ENCODE measurements around the gene EIF2AK2. TPM values are rescaled to one million over a fixed set of nuclear protein-coding genes. Genes with fewer than 3 reads are reported as not detected.

The EIF2AK2 gene
- total RNA-seq, 4 donors from 2014 or later, result 23.7 to 28.4 (median 27.8) TPM

DNA sequence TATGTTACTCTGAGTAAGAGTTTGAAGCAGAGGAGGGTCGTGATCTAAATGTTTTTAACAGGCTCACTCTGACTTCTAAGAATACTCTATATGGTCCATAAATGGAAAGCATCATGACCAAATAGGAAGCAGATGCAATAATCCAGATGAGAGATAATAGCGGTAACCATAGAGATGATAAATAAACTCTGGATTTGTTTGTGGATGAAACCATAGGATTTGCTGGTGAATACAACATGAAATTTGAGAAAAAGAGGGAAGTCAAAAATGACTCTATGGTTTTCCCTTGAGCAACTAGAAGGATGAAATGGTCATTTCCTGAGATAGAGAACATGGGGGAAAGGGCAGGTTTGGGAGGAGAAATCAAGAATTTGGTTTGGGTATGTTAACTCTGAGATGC is 76.5 kb downstream of the EIF2AK2 start:
- no peaks in the 10 kb centered on the region for H3K9me3 ChIP-seq
- intact Hi-C loops (cut with DNase I), result no loop called here
- no peaks in the 10 kb centered on the region for H3K27me3 ChIP-seq
- H3K4me3 ChIP-seq, result no peak overlapping the region
- H3K27ac ChIP-seq (replicated peaks in 1 of 4), result no peak overlapping the region
- TF ChIP-seq POLR2AphosphoS5 (IDR thresholded peaks at IDR 0.05) (no peak), POLR2A (IDR thresholded peaks at IDR 0.05; ENCODE audit: low read depth) (no peak), EP300 (IDR thresholded peaks at IDR 0.05) (no peak)
- TF ChIP-seq, protein P1, sequence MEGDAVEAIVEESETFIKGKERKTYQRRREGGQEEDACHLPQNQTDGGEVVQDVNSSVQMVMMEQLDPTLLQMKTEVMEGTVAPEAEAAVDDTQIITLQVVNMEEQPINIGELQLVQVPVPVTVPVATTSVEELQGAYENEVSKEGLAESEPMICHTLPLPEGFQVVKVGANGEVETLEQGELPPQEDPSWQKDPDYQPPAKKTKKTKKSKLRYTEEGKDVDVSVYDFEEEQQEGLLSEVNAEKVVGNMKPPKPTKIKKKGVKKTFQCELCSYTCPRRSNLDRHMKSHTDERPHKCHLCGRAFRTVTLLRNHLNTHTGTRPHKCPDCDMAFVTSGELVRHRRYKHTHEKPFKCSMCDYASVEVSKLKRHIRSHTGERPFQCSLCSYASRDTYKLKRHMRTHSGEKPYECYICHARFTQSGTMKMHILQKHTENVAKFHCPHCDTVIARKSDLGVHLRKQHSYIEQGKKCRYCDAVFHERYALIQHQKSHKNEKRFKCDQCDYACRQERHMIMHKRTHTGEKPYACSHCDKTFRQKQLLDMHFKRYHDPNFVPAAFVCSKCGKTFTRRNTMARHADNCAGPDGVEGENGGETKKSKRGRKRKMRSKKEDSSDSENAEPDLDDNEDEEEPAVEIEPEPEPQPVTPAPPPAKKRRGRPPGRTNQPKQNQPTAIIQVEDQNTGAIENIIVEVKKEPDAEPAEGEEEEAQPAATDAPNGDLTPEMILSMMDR (IDR thresholded peaks at IDR 0.05), result no peak
- peaks cover 30 to 41% (median 35%) of the 10 kb centered on the region in 4 donors for H3K4me1 ChIP-seq
- no peak for DNase-seq (ENCODE audit: extremely low spot score)
- 71% methylated on average over 2 of the region's 2 CpGs for WGBS
- peaks cover 14 to 64% (median 32%) of the 10 kb centered on the region in 4 donors for H3K36me3 ChIP-seq

DNA sequence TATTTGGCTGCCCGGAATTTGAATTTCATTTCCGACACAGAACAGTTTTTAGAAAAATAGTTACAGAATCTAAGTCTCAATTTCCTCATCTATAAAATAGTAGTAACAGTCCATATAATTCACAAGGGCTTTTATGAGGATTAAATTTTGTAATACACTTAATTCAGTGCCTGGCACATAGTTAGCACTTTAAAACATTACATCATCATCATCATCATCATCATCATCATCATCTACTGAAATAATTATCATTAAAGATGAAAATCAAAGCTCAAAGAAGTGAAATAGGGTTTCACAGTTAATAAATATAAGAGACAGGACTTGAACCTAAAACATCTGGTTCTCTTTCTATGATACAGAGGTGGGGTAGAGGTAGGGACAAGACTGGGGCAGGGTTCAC is 85.8 kb downstream of the EIF2AK2 start:
- 97% methylated on average over 2 of the region's 2 CpGs for WGBS

DNA sequence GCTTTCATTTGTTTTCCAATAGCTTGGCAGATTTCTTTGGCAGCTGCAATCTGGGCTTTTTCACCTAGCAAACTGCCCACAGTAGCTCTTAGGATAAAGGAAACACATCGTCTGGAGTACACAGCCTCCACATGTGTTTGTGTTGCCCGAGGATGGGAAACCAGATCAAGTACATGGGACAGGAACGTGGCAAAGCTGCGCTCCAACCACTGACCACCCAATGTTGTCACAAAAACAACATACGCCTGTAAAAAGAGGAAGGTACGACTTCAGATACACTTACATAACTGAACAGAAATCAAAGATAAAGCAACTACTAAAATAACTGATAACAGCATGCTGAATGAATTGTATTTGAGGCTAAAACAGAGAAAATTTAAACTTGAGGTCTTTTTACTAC is 88.1 kb downstream of the EIF2AK2 start:
- Histone ChIP-seq H3K4me3 (no peak overlapping the region), H3K9me3 (no peaks in the 10 kb centered on the region), H3K27me3 (no peaks in the 10 kb centered on the region), H3K27ac (replicated peaks in 1 of 4) (no peak overlapping the region), H3K36me3 (peaks cover 40 to 89% (median 63%) of the 10 kb centered on the region in 4 donors), H3K4me1 (no peaks in the 10 kb centered on the region)
- 78% methylated on average over 6 of the region's 6 CpGs for WGBS
- no peak for TF ChIP-seq POLR2A (IDR thresholded peaks at IDR 0.05; ENCODE audit: low read depth)
- TF ChIP-seq POLR2AphosphoS5 (IDR thresholded peaks at IDR 0.05), result no peak
- TF ChIP-seq, protein P1 (IDR thresholded peaks at IDR 0.05), result no peak
- TF ChIP-seq EP300 (IDR thresholded peaks at IDR 0.05), result no peak
- intact Hi-C loops (cut with DNase I), result no loop called here
- no peak for DNase-seq (ENCODE audit: extremely low spot score)

More for the DNA sequence above, 85.8 kb downstream of the EIF2AK2 start:
- intact Hi-C loops (cut with DNase I), result no loop called here
- H3K4me1 ChIP-seq, result no peaks in the 10 kb centered on the region
- H3K36me3 ChIP-seq, result peaks cover 26 to 88% (median 52%) of the 10 kb centered on the region in 4 donors
- no peak overlapping the region for H3K27ac ChIP-seq (replicated peaks in 1 of 4)
- no peaks in the 10 kb centered on the region for H3K27me3 ChIP-seq
- no peak for DNase-seq (ENCODE audit: extremely low spot score)
- TF ChIP-seq, protein P1 (IDR thresholded peaks at IDR 0.05), result no peak
- TF ChIP-seq POLR2A (IDR thresholded peaks at IDR 0.05; ENCODE audit: low read depth) (no peak), EP300 (IDR thresholded peaks at IDR 0.05) (no peak)
- H3K4me3 ChIP-seq, result no peak overlapping the region
- no peaks in the 10 kb centered on the region for H3K9me3 ChIP-seq

DNA sequence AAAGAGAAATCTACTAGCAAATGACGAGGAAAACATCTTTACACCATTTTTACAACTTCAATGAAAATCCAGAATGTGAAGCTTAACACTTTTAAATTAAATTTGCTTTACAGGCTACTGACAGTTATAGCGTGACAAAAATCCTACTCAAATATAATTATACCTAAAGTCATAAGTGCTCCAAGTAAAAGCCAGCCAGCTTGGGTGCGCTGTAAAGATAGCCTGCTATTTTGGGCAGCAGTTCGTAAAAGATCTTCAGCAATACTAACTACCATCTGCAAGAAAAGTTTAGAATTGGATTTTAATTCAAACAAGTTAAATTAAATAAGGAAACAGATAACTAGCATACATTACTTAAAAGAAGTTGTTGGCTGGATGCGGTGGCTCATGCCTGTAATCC is 95.0 kb downstream of the EIF2AK2 start:
- no peaks in the 10 kb centered on the region for H3K4me1 ChIP-seq
- H3K27ac ChIP-seq (replicated peaks in 1 of 4), result no peak overlapping the region
- no peak for DNase-seq (ENCODE audit: extremely low spot score)
- peaks cover 51 to 93% (median 72%) of the 10 kb centered on the region in 4 donors for H3K36me3 ChIP-seq
- WGBS, result 96% methylated on average over 5 of the region's 5 CpGs
- no peaks in the 10 kb centered on the region for H3K27me3 ChIP-seq
- H3K4me3 ChIP-seq, result no peak overlapping the region
- H3K9me3 ChIP-seq, result no peaks in the 10 kb centered on the region
- TF ChIP-seq POLR2AphosphoS5 (IDR thresholded peaks at IDR 0.05) (no peak), POLR2A (IDR thresholded peaks at IDR 0.05; ENCODE audit: low read depth) (no peak), EP300 (IDR thresholded peaks at IDR 0.05) (no peak)
- TF ChIP-seq, protein P1 (IDR thresholded peaks at IDR 0.05), result no peak
- intact Hi-C loops (cut with DNase I), result no loop called here

DNA sequence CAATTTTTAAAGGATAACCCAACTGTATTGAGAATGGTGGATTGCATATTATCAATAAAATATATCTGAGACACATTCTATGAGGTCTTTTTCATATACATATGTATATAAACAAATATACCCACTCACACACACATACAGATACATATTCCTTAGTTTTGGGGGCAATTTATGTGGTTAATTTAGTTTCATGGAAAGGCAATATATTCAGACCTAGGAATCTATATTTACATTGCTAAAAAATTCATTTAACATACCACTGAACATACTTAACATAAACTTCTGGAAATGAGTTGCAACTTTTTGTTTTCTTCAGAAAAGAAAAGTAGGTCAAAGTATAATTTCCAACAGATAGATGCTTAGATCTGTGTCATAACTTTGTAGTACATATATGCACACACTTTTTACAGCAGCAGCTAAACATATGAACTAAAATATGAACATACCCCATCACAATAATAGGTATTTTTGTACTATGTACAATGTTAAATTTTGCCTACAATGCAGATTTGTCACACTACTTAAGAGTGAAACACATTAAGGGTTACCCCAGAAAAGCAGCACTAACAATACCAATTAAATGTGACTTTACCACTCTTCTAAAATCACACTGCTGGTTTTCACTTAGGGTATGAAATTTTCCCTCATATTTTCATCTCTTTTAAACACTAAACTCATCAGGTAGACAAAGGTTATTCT is 95.6 kb downstream of the EIF2AK2 start:
- peaks cover 56 to 96% (median 74%) of the 10 kb centered on the region in 4 donors for H3K36me3 ChIP-seq
- intact Hi-C loops (cut with DNase I), result no loop called here
- TF ChIP-seq EP300 (IDR thresholded peaks at IDR 0.05) (no peak), POLR2AphosphoS5 (IDR thresholded peaks at IDR 0.05) (no peak), POLR2A (IDR thresholded peaks at IDR 0.05; ENCODE audit: low read depth) (no peak)
- TF ChIP-seq, protein P1 (IDR thresholded peaks at IDR 0.05), result no peak

More for the DNA sequence above, 95.6 kb downstream of the EIF2AK2 start:
- Histone ChIP-seq H3K4me1 (no peaks in the 10 kb centered on the region), H3K27me3 (no peaks in the 10 kb centered on the region), H3K4me3 (no peak overlapping the region), H3K9me3 (no peaks in the 10 kb centered on the region), H3K27ac (replicated peaks in 1 of 4) (no peak overlapping the region)
- no peak for DNase-seq (ENCODE audit: extremely low spot score)
